IPS DF 4.7 (cell line): ENCODE results near the gene MAMDC4.
"Not testable (repeated sequence)": the region's sequence is repeated elsewhere in the genome, so short reads cannot be mapped to it uniquely, and the experiment has no call there.

Experiments used
- DNase-seq: peaks from one replicate; pipeline ENCODE4 v3.0.0-alpha.2; 2013; ENCODE audit warnings: low spot score; ENCODE audit errors: extremely low read depth

Gene MAMDC4

DNA sequence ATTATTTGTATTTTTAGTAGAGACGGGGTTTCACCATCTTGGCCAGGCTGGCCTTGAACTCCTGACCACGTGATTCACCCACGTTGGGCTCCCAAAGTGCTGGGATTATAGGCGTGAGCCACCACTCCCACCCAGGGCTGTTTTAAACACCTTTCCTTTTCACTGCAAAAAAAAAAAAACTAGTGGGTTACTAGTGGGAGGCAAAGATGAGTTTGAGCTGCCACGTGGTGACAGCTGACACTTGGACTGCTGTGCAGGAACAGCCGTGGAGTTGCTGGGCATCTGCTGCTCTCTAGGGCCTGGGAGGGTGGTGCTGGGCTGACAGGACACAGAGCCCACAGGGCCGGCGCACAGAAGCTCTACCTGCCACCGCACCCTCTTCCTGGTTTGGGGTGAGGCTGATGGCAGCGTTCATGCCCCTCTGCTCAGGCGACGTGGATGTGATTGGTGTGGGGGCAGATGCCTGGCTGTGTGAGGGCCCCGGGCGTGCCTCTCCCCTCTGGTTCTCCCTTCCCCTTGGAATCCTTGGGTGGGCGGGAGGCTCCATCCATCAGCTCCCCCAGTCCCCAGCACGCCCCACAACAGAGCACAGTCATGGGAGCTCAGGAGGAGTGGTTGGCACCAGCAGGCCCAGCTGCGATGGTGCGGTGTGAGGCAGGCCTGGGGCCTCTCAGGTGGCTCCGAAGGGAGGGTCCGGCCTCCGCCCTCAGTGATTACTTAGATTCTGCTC, 27.5 kb upstream of the MAMDC4 start:
- no peak for DNase-seq

DNA sequence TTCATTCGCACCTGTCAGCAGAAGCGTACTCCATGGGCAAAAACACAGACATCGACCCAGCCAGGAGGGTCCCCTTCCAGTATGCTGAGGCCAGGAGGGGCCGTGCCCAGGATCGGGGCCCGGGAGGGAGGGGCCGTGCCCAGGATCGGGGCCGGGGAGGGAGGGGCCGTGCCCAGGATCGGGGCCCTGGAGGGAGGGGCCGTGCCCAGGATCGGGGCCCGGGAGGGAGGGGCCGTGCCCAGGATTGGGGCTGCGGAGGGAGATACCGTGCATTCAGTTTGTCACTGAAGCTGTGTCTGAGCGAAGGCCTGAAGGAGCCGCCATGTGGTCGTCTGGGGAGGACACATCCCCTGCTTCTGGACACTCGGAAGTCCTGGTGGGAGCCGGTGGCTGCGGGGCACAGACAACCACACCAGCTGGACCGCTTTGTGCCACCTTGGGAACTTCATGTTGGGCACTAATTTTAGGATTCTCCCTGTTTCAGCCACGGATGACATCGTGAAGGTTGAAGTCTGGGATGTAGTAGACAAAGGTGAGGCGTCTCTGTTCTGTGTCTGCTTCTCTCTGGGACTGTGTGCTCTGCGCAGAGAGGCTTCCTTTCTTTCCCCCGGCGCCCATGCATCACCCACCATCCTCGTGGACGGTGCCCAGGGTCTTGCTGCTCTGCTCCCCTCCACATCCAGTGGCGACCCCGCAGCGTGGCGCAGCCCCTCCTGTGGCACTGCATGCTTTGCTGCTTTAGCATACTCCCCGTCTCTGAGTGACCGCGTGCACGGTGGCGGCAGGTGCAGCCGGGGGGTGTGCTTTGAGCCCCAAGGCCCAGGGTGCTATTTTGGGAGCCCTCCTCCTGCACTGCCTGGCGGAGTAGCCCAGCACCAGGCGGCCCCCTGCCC, 26.6 kb upstream of the MAMDC4 start:
- no peak for DNase-seq

DNA sequence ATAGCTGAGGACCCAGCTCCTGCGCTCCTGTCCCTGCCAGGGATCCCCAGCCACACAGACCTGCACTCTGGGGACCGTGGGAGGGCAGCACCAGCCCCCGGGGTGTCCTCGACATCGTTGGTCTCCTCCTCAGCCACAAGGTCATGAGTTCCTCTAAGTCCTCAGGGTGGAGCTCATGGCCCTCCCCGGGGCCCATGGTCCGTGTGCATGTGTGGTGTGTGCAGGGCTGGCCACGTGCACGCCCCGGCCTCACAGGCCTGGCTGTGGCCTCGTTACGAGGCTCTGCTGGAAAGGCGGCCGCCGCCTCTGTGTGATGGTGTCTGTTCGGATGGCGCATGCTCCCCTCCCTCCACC, 26.0 kb upstream of the MAMDC4 start:
- DNase-seq = no peak

DNA sequence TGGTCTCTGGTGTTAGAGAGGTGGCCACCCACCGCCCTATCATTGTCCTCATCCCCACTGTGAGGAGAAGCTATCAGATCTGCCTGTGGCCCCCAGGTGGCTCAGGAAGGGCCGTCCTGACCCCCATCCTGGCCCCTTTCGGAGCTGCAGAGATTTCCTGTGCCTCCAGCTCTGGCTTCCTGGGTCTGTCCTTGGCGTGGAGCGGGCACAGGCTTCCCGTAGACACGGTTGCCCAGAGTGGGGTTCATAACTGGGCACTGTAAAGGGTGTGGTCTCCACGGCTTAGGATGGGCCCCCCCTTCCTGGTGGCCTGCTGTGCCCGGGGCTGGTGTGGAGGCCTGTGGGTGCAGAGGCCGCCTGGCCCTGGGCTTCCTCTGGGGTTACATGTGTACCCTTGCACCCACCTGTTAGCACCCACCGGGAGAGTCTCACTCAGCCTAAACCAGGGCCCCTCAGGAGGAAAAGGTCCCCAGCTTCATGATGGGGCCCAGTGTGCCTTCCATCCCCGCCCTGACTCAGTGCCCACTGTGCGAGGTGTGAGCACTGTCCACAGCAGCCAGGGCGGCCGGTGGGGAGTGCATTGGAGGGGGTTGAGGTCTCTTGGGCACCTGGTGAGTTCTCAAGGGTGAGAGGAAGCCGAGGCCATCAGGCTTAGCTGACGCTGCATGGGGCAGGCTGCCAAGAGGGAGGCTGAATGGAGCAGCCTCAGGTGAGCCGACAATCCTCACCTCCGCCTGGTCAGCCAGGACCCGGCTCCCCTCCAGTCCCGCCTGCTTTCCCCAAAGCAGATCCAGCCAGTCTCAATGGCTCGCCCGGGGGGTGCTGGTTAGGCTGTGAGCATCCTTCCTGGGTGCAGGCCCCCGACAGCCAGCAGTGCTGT, 25.2 kb upstream of the MAMDC4 start:
- DNase-seq = no peak

DNA sequence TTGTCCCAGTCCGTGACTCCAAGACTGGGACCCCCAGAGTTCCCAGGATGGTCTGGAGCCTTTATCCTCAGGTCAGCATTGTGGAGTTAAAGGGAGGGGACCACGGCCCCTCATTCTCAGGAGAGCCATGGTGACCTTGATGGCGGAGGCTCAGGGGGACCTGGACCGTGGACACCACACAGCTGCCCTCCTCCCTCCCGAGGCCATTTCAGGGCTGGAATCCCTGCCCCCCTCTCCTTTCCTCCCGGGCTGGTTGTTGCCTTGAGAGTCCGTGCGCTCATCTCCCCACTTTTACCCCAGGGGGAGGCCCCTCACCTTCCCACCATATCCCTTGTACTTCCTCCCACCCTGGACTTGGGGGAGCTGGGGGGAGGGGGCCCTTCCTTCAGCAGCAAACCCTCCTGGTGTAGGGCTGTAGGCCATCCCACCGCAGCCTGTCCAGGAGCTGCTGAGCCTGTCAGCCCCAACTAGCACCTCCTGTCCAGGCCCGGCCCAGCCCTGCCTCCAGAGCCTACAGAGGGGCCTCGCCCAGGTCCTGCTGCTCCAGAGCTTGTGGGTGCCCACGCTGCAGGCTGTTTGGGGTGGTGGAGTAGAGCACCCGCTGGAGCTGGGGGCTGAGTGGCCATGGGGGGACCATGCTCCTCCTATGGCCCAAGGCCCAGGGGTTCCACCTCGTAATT, 24.2 kb upstream of the MAMDC4 start:
- no peak for DNase-seq

DNA sequence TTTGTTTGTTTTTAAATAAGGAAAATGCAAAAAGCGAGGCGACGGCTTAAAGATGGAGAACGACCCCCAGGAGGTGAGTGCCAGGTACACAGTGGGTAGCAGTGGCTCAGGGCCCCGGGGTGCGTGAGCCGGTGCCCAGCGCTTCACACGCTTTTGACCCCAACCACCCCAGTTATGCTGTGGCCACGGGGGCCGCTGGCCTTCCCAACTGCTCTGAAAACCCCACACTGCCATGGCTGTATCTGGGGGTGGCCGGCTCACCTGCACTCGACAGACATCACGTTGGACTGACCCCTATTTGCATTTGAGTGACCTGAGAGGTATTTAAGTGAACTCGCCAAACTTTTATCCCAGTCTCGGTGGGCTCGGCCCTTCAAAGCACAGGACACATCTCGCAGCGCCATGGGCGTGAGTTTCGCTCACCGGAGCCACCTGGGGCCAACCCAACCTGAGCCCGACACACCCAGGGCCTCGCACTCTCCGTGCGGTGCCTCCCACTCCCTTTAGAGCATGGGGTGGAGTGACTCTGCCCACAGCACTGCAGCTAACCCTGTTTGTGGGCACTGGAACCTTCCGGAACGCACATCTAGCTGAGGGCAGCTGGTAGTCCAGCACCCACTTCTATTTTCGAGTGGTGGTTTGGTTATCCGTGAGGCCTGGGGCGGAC, 23.5 kb upstream of the MAMDC4 start:
- no peak for DNase-seq

DNA sequence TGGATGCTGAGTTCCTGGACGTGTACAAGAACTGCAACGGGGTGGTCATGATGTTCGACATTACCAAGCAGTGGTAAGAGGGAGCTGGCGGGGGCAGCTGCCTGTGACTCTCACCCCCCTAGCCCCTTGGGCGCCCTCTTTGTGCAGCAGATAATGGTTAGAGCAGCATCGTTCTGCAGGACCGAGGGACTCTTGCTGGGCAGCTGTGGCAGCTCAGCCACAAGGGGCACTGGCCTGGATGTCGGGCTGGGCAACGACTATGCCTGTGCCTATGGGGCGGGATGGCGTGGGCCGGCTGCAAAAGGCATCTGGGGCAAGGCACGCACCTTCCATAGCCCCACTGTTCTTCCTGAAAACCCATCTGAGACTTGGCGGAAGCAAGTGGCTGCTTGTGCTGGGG, 22.7 kb upstream of the MAMDC4 start:
- DNase-seq = no peak

DNA sequence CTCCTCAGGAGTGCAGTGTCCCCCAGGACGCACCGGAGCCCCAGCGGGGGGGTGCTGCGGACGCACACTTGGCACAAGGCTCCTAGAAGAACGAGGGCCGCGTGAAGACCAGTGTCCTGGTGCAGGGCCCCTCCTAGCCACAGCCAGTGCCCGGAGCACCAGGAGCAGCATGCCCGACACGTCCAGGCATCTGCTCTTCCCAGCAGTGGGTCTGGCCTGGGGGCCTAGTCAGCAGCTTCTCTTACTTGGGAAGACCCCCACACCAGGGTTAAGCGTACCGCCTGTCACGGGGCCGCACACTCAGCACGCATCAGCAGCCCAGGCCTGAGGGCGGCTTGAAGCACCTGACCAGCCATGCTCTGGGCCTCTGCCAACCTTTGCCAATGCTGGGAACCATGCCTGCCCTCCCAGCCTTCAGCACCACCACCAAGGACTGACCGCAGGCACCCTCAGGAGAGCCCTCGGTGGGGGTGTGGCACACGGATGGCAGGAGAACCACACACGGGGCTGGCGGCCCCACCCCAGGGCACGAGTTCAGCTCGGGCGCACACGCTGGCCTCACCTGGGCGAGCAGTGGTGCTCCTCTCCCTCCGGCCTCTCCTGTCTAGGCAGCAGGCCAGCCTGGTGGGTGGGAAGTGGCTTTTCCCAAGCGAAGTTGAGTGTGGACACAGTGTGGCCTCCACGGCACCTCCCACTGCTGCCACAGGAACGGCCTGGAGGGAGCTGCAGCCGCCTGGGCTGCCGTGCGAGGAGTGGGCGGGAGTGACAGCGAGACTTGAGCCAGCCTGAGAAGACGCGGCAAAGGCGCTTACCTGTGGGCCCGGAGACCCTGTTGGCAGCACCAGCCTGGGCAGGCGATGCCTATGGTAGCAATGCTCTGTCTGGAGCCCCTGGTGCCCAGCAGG, 21.9 kb upstream of the MAMDC4 start:
- no peak for DNase-seq

DNA sequence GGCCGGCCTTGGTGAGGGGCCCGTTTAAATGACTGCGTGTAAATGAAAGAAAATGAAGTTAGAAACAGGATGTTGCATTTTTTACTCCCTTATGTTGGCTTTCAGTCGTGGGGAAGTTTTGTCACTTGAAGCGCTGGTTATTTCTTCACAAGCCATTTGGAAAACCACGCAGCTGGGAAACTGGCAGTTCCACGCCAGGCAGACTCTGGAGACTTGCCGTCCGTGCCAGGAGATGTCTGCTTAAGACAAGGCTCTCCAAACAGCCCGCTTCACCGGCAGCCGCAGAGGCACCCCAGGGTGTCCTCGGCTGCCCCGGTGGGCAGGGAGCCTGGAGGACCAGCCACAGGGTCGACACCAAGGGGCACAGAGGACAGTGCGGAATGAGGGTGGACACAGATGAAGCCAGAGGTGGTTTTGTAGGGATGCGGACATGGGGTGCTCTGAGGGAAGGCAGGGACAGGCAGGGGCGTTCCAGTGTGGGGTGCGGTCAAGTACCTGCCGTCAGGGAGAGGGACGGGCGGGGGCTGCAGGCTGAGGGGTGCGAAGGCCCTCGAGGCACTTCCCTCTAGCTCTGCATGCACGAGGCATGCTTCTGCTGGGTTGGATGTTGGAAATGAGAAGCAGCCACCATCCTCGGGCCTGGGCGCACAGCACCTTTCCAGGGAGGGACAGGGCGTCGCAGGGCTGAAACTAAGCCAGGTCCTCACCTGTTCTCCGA, 21.0 kb upstream of the MAMDC4 start:
- no peak for DNase-seq

DNA sequence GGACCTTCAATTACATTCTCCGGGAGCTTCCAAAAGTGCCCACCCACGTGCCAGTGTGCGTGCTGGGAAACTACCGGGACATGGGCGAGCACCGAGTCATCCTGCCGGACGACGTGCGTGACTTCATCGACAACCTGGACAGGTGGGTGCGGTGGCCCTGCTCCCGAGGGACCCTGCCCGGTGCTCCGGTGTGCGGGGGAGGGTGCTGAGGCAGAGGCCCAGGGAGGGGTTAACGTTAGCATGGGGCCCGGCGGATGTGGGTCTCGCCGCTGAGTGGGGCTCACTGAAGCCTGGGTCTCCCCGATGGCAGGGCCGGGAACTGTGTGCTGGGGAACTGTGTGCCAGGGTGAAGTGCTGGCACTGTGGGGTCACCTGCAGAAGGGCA, 20.4 kb upstream of the MAMDC4 start:
- no peak for DNase-seq

DNA sequence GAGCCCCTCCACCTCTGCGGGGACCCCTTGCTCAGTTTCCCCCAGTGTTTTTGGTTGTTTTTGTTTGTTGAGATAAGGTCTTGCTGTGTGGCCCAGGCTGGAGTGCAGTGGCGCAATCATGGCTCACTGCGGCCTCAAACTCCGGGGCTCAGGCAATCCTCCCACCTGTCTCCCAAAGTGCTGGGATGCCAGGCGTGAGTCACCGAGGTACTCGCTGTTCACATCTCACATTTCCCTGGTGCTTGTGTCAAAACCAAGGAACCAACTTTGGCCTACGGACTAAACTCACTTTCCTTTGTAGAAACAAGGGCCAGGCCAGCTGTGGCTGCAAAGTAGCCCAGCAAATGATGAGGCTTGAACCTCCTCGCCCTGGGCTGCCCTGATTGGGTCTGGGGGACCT, 19.6 kb upstream of the MAMDC4 start:
- no peak for DNase-seq

DNA sequence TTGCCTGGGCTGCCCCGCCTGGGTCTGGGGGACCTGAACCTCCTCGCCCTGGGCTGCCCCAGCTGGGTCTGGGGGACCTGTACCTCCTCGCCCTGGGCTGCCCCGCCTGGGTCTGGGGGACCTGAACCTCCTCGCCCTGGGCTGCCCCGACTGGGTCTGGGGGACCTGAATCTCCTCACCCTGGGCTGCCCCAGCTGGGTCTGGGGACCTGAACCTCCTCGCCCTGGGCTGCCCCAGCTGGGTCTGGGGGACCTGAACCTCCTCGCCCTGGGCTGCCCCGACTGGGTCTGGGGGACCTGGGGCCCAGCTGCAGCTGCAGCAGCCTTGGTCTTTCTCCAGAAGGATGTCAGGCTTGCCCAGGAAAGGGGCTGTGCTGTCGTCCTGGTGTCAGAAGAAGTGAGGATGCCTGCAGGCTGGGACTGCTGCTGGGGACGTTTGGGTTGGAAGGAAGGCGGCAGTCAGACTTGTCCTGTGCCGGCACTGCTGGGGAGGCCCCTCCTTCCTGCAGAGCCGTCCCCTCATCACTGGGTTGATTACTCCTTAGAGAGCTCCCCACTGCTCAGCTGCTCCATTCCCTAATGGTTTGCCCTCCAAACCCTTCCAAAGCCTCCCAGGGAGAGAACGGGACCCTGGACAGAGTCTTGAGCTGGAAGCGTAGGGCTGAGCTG, 18.6 kb upstream of the MAMDC4 start:
- not testable (repeated sequence) for DNase-seq

DNA sequence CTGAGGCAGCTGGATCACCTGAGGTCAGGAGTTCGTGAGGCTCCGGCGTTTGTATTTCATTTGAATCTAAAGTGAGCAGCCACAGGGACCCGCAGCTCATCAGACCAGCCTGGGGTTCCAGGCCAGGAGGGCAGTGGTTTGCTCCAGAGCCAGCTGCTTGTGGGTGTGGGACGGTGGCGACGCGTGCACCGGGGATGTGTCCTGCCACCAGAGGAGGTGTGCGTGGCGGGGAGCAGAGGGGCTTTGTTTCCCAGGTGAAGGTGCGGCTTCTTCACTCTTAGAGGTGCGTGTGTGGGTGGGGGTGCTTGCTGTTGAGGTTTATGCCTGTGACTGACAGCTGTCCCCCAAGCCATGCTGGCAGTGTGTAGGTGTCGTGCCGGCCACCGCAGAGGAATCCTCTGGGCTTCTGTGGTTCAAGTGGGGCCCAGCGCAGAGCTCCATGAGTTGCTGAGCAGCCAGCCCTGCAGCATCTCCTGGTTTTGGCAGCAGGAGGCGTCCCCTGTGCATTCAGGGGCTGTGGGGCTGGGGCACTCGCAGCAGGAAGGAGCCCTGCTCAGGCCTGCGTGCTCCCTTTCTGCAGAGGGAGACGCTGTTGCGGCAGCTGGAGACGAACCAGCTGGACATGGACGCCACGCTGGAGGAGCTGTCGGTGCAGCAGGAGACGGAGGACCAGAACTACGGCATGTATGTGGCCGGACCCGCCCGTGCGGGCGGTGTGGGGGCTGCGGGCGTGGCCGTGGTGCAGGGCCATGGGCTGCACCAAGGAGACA, 16.8 kb upstream of the MAMDC4 start:
- no peak for DNase-seq

DNA sequence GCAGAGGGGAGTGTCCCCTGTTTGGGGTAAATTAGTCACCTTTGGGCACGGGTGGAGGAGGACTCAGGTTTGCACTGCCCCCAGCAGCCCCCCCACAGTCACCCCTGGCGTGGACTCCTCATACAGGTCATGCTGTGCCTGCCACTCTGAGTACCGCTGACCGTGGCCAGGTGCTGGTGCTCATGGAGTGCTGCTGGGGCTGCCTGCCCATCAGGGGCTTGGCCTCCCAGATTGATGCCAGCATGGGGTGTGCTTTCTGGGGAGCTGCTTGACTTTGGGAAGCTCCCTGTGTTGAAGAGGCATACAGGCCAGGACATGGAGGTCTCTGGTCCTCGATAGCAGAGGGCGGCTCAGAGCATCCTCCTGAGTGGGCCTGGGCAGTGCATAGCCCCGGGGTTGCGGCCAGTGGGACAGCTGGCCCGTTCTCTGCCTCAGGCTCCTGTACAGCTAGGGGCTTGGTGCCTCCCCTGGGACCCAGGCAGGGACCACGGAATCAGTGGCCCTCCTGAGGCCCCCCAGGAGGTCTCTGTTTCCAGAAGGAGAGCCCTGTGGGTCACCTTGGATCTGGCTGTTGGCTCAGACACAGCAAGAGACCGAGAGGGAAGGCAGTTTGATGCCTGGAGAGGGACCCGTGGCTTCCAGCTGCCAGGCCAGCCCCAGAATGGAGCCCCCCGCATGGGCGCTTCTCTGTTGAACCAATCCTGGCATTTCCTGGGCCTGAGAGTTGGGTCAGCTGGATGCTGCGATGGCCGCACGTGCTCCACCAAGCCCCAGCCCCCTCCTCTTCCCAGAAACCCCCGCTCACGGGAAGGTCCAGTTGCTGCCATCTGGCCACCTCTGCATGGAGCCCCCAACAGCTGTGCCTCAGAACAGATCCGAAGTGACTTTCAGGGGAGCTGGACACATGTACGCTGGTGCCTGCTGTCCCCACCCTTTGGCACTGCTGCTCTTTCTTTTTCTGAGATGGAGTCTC, 15.9 kb upstream of the MAMDC4 start:
- DNase-seq = no peak

DNA sequence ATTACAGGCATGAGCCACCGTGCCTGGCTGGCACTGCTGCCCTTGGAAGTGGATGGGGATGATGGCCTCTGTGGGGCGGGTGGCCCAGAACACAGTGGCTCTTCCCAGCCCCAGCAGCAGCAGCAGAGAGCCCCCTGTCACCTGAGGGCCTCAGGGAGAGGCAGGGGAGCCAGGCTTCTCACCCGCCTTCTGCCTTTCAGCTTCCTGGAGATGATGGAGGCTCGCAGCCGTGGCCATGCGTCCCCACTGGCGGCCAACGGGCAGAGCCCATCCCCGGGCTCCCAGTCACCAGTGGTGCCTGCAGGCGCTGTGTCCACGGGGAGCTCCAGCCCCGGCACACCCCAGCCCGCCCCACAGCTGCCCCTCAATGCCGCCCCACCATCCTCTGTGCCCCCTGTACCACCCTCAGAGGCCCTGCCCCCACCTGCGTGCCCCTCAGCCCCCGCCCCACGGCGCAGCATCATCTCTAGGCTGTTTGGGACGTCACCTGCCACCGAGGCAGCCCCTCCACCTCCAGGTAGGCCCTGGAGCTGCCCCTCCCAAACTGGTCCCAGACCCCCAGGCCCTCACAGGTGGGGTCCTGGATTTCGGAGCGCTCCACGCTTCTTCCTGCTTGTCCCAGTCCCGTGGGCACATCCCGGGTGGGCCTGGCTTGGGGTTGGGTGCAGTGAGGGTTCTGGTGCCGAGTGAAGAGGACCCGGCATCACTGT, 14.8 kb upstream of the MAMDC4 start:
- DNase-seq = no peak

DNA sequence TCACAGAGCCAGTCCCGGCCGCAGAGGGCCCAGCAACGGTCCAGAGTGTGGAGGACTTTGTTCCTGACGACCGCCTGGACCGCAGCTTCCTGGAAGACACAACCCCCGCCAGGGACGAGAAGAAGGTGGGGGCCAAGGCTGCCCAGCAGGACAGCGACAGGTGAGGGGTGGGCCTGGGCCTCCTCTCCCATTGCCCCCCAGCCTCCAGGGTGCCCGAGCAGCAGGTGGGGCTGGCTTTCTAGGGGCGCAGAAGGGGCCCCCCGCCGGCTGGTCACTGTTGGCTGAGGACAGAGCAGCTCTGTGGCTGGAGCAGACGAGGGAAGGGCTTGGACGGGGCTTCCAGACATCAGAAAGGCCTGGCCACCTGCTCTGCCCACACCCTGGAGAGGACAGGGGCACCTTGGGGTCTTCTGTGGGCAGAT, 14.3 kb upstream of the MAMDC4 start:
- not testable (repeated sequence) for DNase-seq
